Panc1 (cell line): ENCODE measurements around the gene CMIP.

Source experiments
- CTCF ChIP-seq: fragments of 450-650 bp; IDR thresholded peaks from 2 replicates; pipeline ENCODE4 v1.5.1; 2017; ENCODE audit warnings: mild to moderate bottlenecking
- POLR2AphosphoS5 ChIP-seq: IDR thresholded peaks from 2 replicates; pipeline ENCODE4 v1.6.1; 2012; ENCODE audit warnings: mild to moderate bottlenecking, low read depth, low read length, moderate library complexity
- SIN3A ChIP-seq: IDR thresholded peaks from 2 replicates; pipeline ENCODE4 v1.6.1; 2012; ENCODE audit warnings: low read depth, mild to moderate bottlenecking, low read length, moderate library complexity, borderline replicate concordance; ENCODE audit not compliant: insufficient read depth
- TCF7L2 ChIP-seq: IDR thresholded peaks from 2 replicates; pipeline ENCODE4 v1.6.1; 2011; ENCODE audit warnings: mild to moderate bottlenecking, low read depth, low read length, inconsistent platforms
- TF ChIP-seq, protein P1 (sequence below), 2 experiments: IDR thresholded peaks; 2 replicates each; pipeline ENCODE4 v1.6.1; 2011 to 2012; ENCODE audit warnings: low read depth in 2 of 2, control low read depth in 1 of 2, low read length in 1 of 2, mild to moderate bottlenecking in 1 of 2, moderate library complexity in 1 of 2; ENCODE audit not compliant: insufficient read depth in 1 of 2

GRCh38 chr16:81655469-81656162, 211.0 kb downstream of the CMIP start:
- TF ChIP-seq CTCF (no peak), POLR2AphosphoS5 (no peak), TCF7L2 (no peak), SIN3A (no peak)
- TF ChIP-seq, protein P1, sequence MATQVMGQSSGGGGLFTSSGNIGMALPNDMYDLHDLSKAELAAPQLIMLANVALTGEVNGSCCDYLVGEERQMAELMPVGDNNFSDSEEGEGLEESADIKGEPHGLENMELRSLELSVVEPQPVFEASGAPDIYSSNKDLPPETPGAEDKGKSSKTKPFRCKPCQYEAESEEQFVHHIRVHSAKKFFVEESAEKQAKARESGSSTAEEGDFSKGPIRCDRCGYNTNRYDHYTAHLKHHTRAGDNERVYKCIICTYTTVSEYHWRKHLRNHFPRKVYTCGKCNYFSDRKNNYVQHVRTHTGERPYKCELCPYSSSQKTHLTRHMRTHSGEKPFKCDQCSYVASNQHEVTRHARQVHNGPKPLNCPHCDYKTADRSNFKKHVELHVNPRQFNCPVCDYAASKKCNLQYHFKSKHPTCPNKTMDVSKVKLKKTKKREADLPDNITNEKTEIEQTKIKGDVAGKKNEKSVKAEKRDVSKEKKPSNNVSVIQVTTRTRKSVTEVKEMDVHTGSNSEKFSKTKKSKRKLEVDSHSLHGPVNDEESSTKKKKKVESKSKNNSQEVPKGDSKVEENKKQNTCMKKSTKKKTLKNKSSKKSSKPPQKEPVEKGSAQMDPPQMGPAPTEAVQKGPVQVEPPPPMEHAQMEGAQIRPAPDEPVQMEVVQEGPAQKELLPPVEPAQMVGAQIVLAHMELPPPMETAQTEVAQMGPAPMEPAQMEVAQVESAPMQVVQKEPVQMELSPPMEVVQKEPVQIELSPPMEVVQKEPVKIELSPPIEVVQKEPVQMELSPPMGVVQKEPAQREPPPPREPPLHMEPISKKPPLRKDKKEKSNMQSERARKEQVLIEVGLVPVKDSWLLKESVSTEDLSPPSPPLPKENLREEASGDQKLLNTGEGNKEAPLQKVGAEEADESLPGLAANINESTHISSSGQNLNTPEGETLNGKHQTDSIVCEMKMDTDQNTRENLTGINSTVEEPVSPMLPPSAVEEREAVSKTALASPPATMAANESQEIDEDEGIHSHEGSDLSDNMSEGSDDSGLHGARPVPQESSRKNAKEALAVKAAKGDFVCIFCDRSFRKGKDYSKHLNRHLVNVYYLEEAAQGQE (IDR thresholded peaks at IDR 0.05; ENCODE audit: insufficient read depth in 1 of 2, low read depth in 2 of 2, low read length in 1 of 2), result no peak
